Stimulated activated CD4-positive, alpha-beta T cell treated with anti-CD3 and anti-CD28 coated beads, TNF-alpha, amount 100 ng/mL, for 1 hour (primary cell): Measurements from ENCODE around the gene MITF.

ENCODE experiments used
- DNase-seq, 3 donors: peaks; one replicate each; pipeline ENCODE4 v3.0.0-alpha.2; 2020; ENCODE audit warnings: low read depth in 3 of 3, low spot score in 1 of 3

MITF gene

GRCh38 chr3:69830147-69830546, 90.9 kb downstream of the MITF start:
- no peak for DNase-seq

GRCh38 chr3:69831737-69832136, 92.5 kb downstream of the MITF start:
- DNase-seq, result no peak

- DNase-seq, result no peak
Observed at GRCh38 chr3:69833591-69833990, 94.3 kb downstream of the MITF start.

GRCh38 chr3:69838217-69838616, 99.0 kb downstream of the MITF start:
- no peak for DNase-seq

GRCh38 chr3:69838696-69839515, 99.6 kb downstream of the MITF start:
- DNase-seq, result no peak

GRCh38 chr3:69842351-69842750, 103.1 kb downstream of the MITF start:
- DNase-seq, result no peak

GRCh38 chr3:69842789-69843188, 103.5 kb downstream of the MITF start:
- DNase-seq, result no peak

GRCh38 chr3:69844706-69845105, 105.4 kb downstream of the MITF start:
- no peak for DNase-seq

GRCh38 chr3:69847303-69847702, 108.0 kb downstream of the MITF start:
- no peak for DNase-seq

GRCh38 chr3:69848113-69848512, 108.8 kb downstream of the MITF start:
- no peak for DNase-seq

- DNase-seq, result no peak
Observed at GRCh38 chr3:69850849-69851248, 111.6 kb downstream of the MITF start.

- no peak for DNase-seq
Observed at GRCh38 chr3:69853027-69853426, 113.8 kb downstream of the MITF start.

- DNase-seq, result no peak
Observed at GRCh38 chr3:69855436-69856162, 116.3 kb downstream of the MITF start.

GRCh38 chr3:69856965-69857705, 117.9 kb downstream of the MITF start:
- no peak for DNase-seq

GRCh38 chr3:69861556-69861955, 122.3 kb downstream of the MITF start:
- no peak for DNase-seq

- no peak for DNase-seq
Observed at GRCh38 chr3:69864141-69864540, 124.9 kb downstream of the MITF start.

- no peak for DNase-seq
Observed at GRCh38 chr3:69864766-69865165, 125.5 kb downstream of the MITF start.

GRCh38 chr3:69865925-69866679, 126.8 kb downstream of the MITF start:
- no peak for DNase-seq

GRCh38 chr3:69866988-69867720, 127.9 kb downstream of the MITF start:
- no peak for DNase-seq

GRCh38 chr3:69867941-69868505, 128.8 kb downstream of the MITF start:
- DNase-seq, result no peak
